ENCODE results near the gene SP2. TPM values are rescaled to one million over a fixed set of nuclear protein-coding genes. Genes with fewer than 3 reads are reported as not detected.

SP2 gene
- total and polyA plus RNA-seq, 2 of the 13 experiments (the other 11 are each of a cell fraction or from before 2014, with no cell fraction given) = 1.4 to 4.8 TPM

GRCh38 chr17:47906443-47906842 is 10.4 kb downstream of the SP2 start (continued):
- TF ChIP-seq PAXIP1 (CRISPR knock-in tag; conservative IDR thresholded peaks at IDR 0.05) = no peak
- no peak for TF ChIP-seq AHR (CRISPR knock-in tag; IDR thresholded peaks at IDR 0.05)
- no peak for TF ChIP-seq MYNN (CRISPR knock-in tag; IDR thresholded peaks at IDR 0.05; ENCODE audit: low read depth)
- no peak for TF ChIP-seq AGO2 (optimal IDR thresholded peaks at IDR 0.05; ENCODE audit: low read depth, low read length)
- TF ChIP-seq MLLT10 (CRISPR knock-in tag; IDR thresholded peaks at IDR 0.05) = no peak
- TF ChIP-seq FOXA1 (IDR thresholded peaks at IDR 0.05) = no peak
- TF ChIP-seq FOXA1 (CRISPR knock-in tag; IDR thresholded peaks at IDR 0.05) = no peak
- no peak for TF ChIP-seq NCOA5 (CRISPR knock-in tag; IDR thresholded peaks at IDR 0.05)
- no peak for TF ChIP-seq ZNF564 (CRISPR knock-in tag; IDR thresholded peaks at IDR 0.05)
- no peak for TF ChIP-seq NFYC (CRISPR knock-in tag; IDR thresholded peaks at IDR 0.05)

GRCh38 chr17:47907932-47908562 is 12.0 kb downstream of the SP2 start:
- WGBS (ENCODE audit: low lambda C conversion rate) = 76% methylated on average over 8 of the region's 8 CpGs
- intact Hi-C loops (cut with micrococcal nuclease; ENCODE audit: unreplicated experiment) = no loop called here
- peak overlapping the region; percentile 38; the same call in 1 of the 2 replicates for H3K4me2 ChIP-seq (ENCODE audit: low read depth, low read length)
- H3K9me3 ChIP-seq (ENCODE audit: low read length) = no peaks in the 10 kb centered on the region
- no peaks in the 10 kb centered on the region for H3K79me2 ChIP-seq (ENCODE audit: insufficient read depth, low read length)
- DNase-seq (ENCODE audit: low spot score) = no peak
- ChIA-PET CTCF (ENCODE audit: low intra/inter-chr PET ratio, low total read pairs) (no interaction called here), POLR2A (interaction anchor here (1.1 to 1.8 kb wide), 3 partner anchors 13 to 76 kb away, joined by 3 to 16 read pairs (median 5); partner anchors contain the start of genes LRRC46, MRPL10, PNPO and SP2)
- H3K27ac ChIP-seq (ENCODE audit: extremely low read length, insufficient read depth, low read length) = no peak overlapping the region
- peak; percentile 58 for ATAC-seq
- H3K4me1 ChIP-seq (ENCODE audit: insufficient read depth, low read length) = peaks cover 33% of the 10 kb centered on the region
- TF ChIP-seq ZNF317 (CRISPR knock-in tag; IDR thresholded peaks at IDR 0.05) (no peak), CEBPB (IDR thresholded peaks at IDR 0.05; ENCODE audit: borderline replicate concordance, low read depth, low read length) (peak; percentile 30; the same call in 1 of the 2 replicates)
- no peak for FAIRE-seq
- H2AFZ ChIP-seq (ENCODE audit: low read length) = no peak overlapping the region
- no peak overlapping the region for H3K9ac ChIP-seq (ENCODE audit: insufficient read depth, low read depth, low read length)
- BruUV-seq (replicated peaks) = no TSS peak
- no peaks in the 10 kb centered on the region for H3K27me3 ChIP-seq (ENCODE audit: control insufficient read depth in 1 of 2, insufficient read depth in 2 of 2, low read length in 2 of 2)
- in situ Hi-C loops (cut with HindIII; ENCODE audit: extremely low pct_ligation_motif_present, low pct_unique_long_range_greater_than_20kb) = no loop called here
- H3K36me3 ChIP-seq (replicated peaks in 1 of 2; ENCODE audit: control insufficient read depth in 1 of 2, insufficient read depth in 2 of 2, low read length in 2 of 2) = no peaks in the 10 kb centered on the region
- no peaks in the 10 kb centered on the region for H4K20me1 ChIP-seq (ENCODE audit: insufficient read depth, low read length)
- no peak overlapping the region for H3K4me3 ChIP-seq (replicated peaks in 1 of 3; ENCODE audit: insufficient read depth in 1 of 3, low read depth in 2 of 3, low read length in 3 of 3)

Measured in HepG2 (cell line).